Bronchial epithelial cell (primary cell): ENCODE measurements around the gene SERPINI2. TPM values are rescaled to one million over a fixed set of nuclear protein-coding genes. Genes with fewer than 3 reads are reported as not detected.

Source experiments
- DNase-seq: peaks from one replicate; pipeline ENCODE4 v3.0.0-alpha.2; 2010; ENCODE audit warnings: low read depth
- FAIRE-seq: peaks from 2 replicates; lab custom pipeline; 2011; peaks lifted over from hg19 to GRCh38; lab: Jason Lieb, UNC
- H3K27me3 ChIP-seq: 2 replicates; pipeline ENCODE4 v1.5.1; 2011; ENCODE audit warnings: low read length; ENCODE audit not compliant: control insufficient read depth, insufficient read depth
- H3K36me3 ChIP-seq: 2 replicates; pipeline ENCODE4 v1.5.1; 2011; ENCODE audit warnings: low read length; ENCODE audit not compliant: control insufficient read depth, insufficient read depth
- H3K4me3 ChIP-seq: 2 replicates; pipeline ENCODE4 v1.5.1; 2011; ENCODE audit warnings: mild to moderate bottlenecking, low read depth, low read length, control low read depth
- CTCF ChIP-seq: IDR thresholded peaks from 2 replicates; pipeline ENCODE4 v1.5.1; 2011; ENCODE audit warnings: mild to moderate bottlenecking, moderate library complexity, low read length, control low read depth, inconsistent platforms; ENCODE audit not compliant: insufficient read depth, severe bottlenecking
- total RNA-seq: library from RNA; depleted of rRNA; stranded (reverse); fragments of >200 nt; gene quantifications from 2 replicates; pipeline ENCODE4 v1.2.1, GENCODE V29; 2014

SERPINI2 gene
- total RNA-seq, 1 donor from 2014 or later = not detected

GRCh38 chr3:167406876-167407492 lies 66.9 kb downstream of the SERPINI2 start:
- TF ChIP-seq CTCF = peak; percentile 39
- no peak for FAIRE-seq
- DNase-seq = peak; percentile 77

GRCh38 chr3:167397826-167398225 lies 76.0 kb downstream of the SERPINI2 start:
- FAIRE-seq (no peak), DNase-seq (no peak)
- Histone ChIP-seq H3K36me3 (no peaks in the 10 kb centered on the region), H3K4me3 (no peak overlapping the region), H3K27me3 (no peaks in the 10 kb centered on the region)
- no peak for TF ChIP-seq CTCF

More at GRCh38 chr3:167406876-167407492, 66.9 kb downstream of the SERPINI2 start:
- no peaks in the 10 kb centered on the region for H3K27me3 ChIP-seq
- no peaks in the 10 kb centered on the region for H3K36me3 ChIP-seq
- H3K4me3 ChIP-seq = no peak overlapping the region

GRCh38 chr3:167396075-167396474 lies 77.8 kb downstream of the SERPINI2 start:
- FAIRE-seq = no peak

GRCh38 chr3:167394003-167394402 lies 79.8 kb downstream of the SERPINI2 start:
- no peaks in the 10 kb centered on the region for H3K27me3 ChIP-seq
- DNase-seq = no peak
- no peaks in the 10 kb centered on the region for H3K36me3 ChIP-seq
- FAIRE-seq = no peak
- no peak for TF ChIP-seq CTCF
- H3K4me3 ChIP-seq = no peak overlapping the region

More at GRCh38 chr3:167396075-167396474, 77.8 kb downstream of the SERPINI2 start:
- H3K27me3 ChIP-seq = no peaks in the 10 kb centered on the region
- H3K4me3 ChIP-seq = no peak overlapping the region
- H3K36me3 ChIP-seq = no peaks in the 10 kb centered on the region
- no peak for DNase-seq
- no peak for TF ChIP-seq CTCF

Other genes with a start within 250 kb of the SERPINI2 start
- under 0.01 TPM in 1 of 2 replicates, not detected in the other for gene ZBBX, start 93.7 kb downstream of the SERPINI2 start, total RNA-seq
- 0.51 and 1.1 TPM in 2 replicates for gene WDR49, start 179.9 kb upstream of the SERPINI2 start, total RNA-seq